Measurements from ENCODE around the gene ACTA2. TPM values are rescaled to one million over a fixed set of nuclear protein-coding genes. Genes with fewer than 3 reads are reported as not detected.

The ACTA2 gene
- total RNA-seq, 4 donors from 2014 or later, result 64.6 to 1,343 (median 285) TPM

DNA sequence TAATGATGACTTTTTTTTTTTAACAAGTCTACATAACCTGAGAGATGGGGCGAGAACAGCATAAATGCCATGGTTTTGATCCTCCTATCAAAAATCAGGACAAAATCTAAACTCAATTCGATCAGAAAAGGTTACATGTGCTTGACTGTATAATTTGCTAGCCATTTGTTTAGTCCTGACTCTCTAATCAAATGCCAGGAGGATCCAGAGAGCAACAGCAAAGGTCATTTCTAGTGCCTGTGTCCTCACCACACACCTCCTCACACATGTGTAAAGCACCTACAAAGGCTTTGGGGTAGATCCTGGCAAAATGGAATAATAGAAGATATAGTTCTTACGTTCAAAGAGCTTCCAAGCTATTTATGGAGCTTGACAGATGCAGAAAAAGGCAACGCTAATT is 27.0 kb upstream of the ACTA2 start:
- no peaks in the 10 kb centered on the region for H3K36me3 ChIP-seq
- no peak for DNase-seq
- H3K4me3 ChIP-seq, result no peak overlapping the region
- WGBS, 2 donors, result 82 to 87% methylated on average over 4 of the region's 4 CpGs
- peak overlapping the region; percentile 20 to 87 (median 74) for H3K27ac ChIP-seq
- no peaks in the 10 kb centered on the region for H3K27me3 ChIP-seq
- H3K9me3 ChIP-seq, result no peaks in the 10 kb centered on the region
- intact Hi-C loops (cut with DNase I), result no loop called here
- no peak for TF ChIP-seq POLR2A (IDR thresholded peaks at IDR 0.05)
- TF ChIP-seq, protein P1, sequence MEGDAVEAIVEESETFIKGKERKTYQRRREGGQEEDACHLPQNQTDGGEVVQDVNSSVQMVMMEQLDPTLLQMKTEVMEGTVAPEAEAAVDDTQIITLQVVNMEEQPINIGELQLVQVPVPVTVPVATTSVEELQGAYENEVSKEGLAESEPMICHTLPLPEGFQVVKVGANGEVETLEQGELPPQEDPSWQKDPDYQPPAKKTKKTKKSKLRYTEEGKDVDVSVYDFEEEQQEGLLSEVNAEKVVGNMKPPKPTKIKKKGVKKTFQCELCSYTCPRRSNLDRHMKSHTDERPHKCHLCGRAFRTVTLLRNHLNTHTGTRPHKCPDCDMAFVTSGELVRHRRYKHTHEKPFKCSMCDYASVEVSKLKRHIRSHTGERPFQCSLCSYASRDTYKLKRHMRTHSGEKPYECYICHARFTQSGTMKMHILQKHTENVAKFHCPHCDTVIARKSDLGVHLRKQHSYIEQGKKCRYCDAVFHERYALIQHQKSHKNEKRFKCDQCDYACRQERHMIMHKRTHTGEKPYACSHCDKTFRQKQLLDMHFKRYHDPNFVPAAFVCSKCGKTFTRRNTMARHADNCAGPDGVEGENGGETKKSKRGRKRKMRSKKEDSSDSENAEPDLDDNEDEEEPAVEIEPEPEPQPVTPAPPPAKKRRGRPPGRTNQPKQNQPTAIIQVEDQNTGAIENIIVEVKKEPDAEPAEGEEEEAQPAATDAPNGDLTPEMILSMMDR (IDR thresholded peaks at IDR 0.05), result no peak
- peaks cover 0 to 59% (median 17%) of the 10 kb centered on the region in 3 donors for H3K4me1 ChIP-seq

DNA sequence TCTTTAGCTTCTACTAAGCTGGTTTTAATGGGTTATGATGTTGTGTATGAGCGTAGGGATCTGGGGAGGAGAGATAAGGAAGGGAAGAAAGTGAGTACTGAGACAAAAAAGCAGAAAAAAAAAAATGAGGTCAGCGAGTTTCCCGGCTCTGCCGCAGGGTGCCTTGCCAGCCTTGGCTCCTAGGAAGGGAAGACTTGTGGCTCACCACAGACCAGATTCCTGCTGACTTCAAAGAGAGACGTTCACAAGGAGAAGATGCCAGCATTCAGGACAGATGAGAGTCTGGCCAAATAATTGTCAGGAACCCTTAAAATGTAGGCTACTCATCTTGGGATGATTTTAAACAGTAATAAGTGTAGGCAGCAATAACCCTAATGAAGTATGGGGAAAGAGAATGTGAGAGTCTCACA is 26.6 kb upstream of the ACTA2 start:
- H3K27ac ChIP-seq, result peak overlapping the region; percentile 27 to 87 (median 74)
- DNase-seq, result no peak
- intact Hi-C loops (cut with DNase I), result no loop called here
- H3K27me3 ChIP-seq, result no peaks in the 10 kb centered on the region
- TF ChIP-seq, protein P1 (IDR thresholded peaks at IDR 0.05), result no peak
- TF ChIP-seq POLR2A (IDR thresholded peaks at IDR 0.05), result no peak
- 18 to 32% methylated on average over 5 of the region's 5 CpGs for whole genome bisulfite sequencing, 2 donors
- no peak overlapping the region for H3K4me3 ChIP-seq
- H3K36me3 ChIP-seq, result no peaks in the 10 kb centered on the region
- H3K9me3 ChIP-seq, result no peaks in the 10 kb centered on the region
- H3K4me1 ChIP-seq, result peaks cover 0 to 60% (median 21%) of the 10 kb centered on the region in 3 donors

DNA sequence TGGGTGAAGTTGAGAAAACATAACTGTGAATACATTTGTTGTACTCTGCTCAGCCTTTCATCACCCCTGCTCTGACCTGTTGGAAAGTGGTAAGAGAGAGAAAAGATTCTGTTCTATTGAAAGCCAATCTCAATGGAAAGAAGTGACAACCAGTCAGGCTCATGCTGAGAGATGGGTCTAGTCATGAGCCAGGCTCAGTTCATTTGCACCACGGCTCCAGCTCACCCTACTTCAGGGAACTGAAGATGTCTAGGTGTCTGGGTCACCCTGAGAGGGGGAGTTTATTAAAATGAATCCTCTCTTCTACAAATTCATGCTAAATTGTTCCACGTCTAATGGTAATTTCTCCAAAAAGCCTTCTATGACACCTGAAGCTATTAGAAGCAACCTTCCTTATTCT is 25.9 kb upstream of the ACTA2 start:
- Histone ChIP-seq H3K27me3 (no peaks in the 10 kb centered on the region), H3K4me3 (no peak overlapping the region), H3K36me3 (no peaks in the 10 kb centered on the region), H3K27ac (peak overlapping the region; percentile 27 to 81 (median 66)), H3K4me1 (peaks cover 0 to 62% (median 25%) of the 10 kb centered on the region in 3 donors), H3K9me3 (no peaks in the 10 kb centered on the region)
- 81 to 86% methylated on average over 2 of the region's 2 CpGs for WGBS, 2 donors
- intact Hi-C loops (cut with DNase I), result no loop called here
- no peak for DNase-seq
- TF ChIP-seq, protein P1 (IDR thresholded peaks at IDR 0.05), result no peak
- no peak for TF ChIP-seq POLR2A (IDR thresholded peaks at IDR 0.05)

DNA sequence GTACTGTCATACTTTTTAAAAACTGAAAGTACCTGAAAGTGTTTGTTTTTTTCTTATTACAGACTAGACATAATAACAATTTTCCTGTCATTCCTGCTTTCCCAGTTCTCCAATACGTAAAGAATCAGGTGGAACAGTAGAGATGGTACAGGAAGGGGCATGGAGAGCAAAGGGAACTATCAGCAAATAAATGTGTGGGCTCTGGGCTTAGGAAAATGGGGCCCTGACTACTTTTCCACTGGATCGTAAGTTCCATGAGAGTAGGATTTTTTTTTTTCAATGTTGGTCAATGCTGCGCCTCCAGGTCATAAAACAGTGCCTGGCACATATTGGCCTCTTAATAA is 22.8 kb upstream of the ACTA2 start:
- Histone ChIP-seq H3K4me1 (peaks cover 0 to 60% (median 28%) of the 10 kb centered on the region in 3 donors), H3K36me3 (no peaks in the 10 kb centered on the region), H3K27ac (peak overlapping the region; percentile 74 to 89 (median 78)), H3K9me3 (no peaks in the 10 kb centered on the region), H3K4me3 (peak overlapping the region; percentile 23 to 67 (median 48)), H3K27me3 (no peaks in the 10 kb centered on the region)
- DNase-seq, result no peak
- TF ChIP-seq, protein P1 (IDR thresholded peaks at IDR 0.05), result no peak
- TF ChIP-seq POLR2A (IDR thresholded peaks at IDR 0.05), result no peak
- intact Hi-C loops (cut with DNase I), result no loop called here
- 40 to 47% methylated on average over 3 of the region's 3 CpGs for WGBS, 2 donors

DNA sequence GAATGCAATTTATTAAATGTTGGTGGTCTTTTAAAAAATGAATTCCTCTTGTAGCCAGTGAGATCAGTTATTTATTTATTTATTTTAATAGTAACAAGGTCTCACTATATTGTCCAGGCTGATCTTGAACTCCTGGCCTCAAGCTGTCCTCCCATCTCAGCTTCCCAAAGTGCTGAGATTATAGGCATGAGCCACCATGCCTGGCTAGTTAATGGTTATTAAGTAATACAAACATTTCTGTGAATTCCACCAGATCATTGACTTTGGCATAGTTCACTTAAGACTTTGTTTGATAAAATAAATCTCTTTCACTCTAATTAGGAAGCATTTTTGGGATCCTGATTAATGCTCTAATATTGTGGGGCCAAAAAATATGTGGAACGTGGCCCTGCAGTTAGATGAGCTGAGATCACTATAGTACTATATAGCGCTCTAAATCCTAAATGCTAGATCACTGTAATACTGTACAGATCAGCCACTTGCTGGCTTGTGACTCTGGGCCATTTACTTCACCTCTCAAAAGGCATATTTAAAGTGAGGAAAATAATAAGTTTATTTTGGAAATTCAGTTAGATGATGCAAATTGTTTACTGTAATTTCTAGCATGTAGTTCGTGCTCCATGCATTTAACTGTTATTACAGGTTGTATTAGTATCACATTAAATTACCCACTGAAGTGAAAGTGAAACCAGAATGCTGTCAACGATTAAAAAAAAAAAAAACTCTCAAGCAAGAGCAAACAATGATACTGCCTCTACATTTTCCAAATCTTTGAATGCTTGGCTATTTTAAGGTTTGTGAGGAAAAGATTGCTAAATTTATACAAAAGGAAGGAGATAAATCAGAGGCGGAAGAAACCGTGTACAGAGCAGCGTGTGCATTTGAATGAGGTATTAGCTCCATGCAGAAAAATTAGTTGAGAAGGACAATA is 22.1 kb upstream of the ACTA2 start:
- TF ChIP-seq, protein P1 (IDR thresholded peaks at IDR 0.05), result no peak
- TF ChIP-seq POLR2A (IDR thresholded peaks at IDR 0.05), result no peak
- peaks cover 0 to 53% (median 27%) of the 10 kb centered on the region in 3 donors for H3K4me1 ChIP-seq
- DNase-seq, result no peak
- no peaks in the 10 kb centered on the region for H3K9me3 ChIP-seq
- H3K36me3 ChIP-seq, result no peaks in the 10 kb centered on the region
- H3K27me3 ChIP-seq, result no peaks in the 10 kb centered on the region
- peak overlapping the region; percentile 74 to 89 (median 78) for H3K27ac ChIP-seq
- 8% methylated on average over 7 of the region's 7 CpGs for WGBS, 2 donors
- intact Hi-C loops (cut with DNase I), result no loop called here
- peak overlapping the region; percentile 23 to 67 (median 48) for H3K4me3 ChIP-seq
